Germinal center (tissue), 1 donor: ENCODE data around the gene GBX1.

Source experiments
- DNase-seq: peaks from one replicate; pipeline ENCODE4 v3.0.0; 2012; ENCODE audit warnings: mixed read lengths, low spot score

GBX1 gene

GRCh38 chr7:151173386-151174245 is 6.1 kb upstream of the GBX1 start:
- DNase-seq = no peak

- peak; percentile 87 for DNase-seq
Measured at GRCh38 chr7:151172273-151173141, 5.0 kb upstream of the GBX1 start.

- DNase-seq = no peak
Measured at GRCh38 chr7:151168787-151169162, 1.3 kb upstream of the GBX1 start.

DNA sequence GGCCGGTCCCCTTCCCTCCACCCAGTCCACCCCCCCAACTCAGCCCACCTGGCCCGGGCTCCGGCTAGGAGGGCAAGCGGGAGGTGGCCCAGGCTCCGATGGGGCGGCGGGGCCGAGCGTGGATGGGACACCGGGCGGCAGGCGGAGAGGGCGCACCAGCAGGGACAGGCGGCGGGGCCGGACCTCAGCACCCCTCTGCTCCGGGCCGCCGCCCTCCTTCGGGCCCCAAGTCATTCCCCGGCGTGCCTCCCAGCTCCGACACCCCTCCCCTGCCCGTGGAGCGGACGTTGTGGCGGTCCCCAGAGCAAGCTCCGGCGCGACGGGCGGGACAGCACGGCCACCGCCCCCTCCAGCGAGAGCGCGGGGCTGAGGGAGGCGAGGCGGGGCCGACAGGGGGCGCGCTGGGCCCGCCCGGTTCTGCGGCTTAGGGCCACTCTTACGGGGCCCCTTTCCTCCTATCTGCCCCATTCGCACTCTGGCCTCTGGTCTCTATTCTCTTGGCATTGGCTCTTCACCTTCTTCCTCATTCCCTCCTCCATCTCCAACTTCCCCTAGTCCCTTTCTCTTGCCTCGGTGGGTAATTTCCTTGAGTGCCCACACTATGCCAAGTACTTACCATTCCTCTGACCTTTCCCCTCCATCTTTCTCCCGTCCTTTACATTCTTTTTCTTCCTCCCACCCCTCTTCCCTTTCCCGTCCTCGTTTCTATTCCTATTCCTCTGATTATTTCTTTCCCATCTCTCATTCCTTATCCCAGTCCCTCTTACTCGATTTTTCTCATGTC is 701 bp upstream of the GBX1 start:
- DNase-seq = peak; percentile 76

- no peak for DNase-seq
Measured at GRCh38 chr7:151166629-151167196, 781 bp downstream of the GBX1 start.

GRCh38 chr7:151161757-151162156 is 5.7 kb downstream of the GBX1 start:
- DNase-seq = no peak

GRCh38 chr7:151157645-151158329 is 9.7 kb downstream of the GBX1 start:
- DNase-seq = no peak

DNA sequence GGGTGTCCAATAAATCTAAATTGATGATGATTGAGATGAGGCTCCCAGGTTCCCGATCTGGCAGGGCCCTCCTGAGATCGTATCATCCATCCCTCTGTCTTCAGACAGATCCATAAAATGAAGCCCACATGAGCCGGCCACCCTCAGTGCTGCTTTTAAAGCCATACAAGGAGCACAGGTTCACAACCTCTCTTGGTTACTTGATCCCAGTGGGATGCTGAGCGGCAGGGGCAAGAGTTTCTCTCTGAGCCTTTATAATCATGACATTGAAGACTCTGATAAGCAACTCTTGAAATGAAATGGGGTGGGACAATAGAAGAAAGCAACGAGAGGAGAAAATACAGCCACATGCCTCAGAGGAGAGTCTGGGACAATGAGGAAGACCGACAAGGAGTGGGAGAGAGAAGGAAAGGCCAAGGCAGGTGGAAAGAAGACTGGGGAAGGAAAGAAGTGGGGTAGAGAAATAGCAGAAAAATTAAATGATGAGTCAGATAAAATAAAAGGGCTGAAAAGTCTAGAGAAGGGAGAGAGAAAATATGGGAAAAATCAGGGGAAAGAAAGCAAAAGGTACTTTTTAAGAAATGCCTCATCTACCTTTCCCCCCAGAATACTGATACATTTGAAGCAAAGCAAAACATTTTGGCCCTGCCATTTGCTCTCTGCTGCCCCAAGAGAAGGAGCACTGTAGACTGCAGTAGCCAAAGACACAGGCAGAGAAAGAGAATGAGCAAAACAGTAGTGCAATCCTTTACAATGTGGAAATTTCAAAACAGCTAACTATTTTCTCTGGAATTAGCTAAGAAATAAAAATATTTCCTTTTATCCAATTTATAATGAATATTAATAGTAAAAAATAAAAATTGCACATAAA is 14.6 kb downstream of the GBX1 start:
- DNase-seq = no peak

GRCh38 chr7:151150388-151150787 is 17.1 kb downstream of the GBX1 start:
- DNase-seq = no peak

- no peak for DNase-seq
Measured at GRCh38 chr7:151148319-151149259, 18.9 kb downstream of the GBX1 start.

DNA sequence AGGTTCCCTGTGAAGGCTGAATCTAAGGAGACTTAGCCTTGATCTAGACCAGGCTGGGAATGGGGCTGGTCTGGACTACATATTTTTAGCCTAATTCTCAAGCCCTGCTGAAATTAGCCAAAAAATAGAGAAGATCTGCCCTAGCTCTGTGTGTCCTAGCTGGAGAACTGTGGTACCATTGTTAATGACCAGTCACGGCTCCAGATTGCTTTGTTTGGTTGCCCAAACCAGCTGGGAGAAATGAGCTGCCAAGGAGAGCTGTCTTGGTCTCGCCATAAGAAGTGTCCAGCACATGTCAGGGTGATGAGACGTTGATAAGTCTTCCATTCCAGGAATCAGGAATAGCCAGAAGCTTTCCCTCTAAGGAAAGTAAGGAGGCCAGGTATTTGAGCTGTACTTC is 20.7 kb downstream of the GBX1 start:
- DNase-seq = no peak

DNA sequence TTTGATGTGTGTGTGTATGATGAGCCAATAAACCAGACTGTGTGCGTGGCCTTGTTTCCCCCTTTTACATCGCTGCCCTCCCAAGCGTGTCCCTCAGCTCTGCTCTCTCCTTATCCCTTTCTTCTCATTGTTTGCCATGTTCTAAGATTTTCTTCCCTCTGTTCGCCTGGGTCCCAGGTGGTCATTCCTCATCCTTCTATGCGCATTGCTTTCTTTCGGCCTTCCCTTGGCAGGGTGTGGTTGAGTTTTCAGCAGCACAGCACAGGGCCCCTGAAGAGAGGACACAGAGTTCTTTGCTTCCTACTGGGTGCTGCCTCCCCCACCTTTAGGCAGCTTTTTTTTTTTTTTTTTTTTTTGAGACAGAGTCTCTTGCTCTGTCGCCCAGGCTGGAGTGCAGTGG is 23.1 kb downstream of the GBX1 start:
- no peak for DNase-seq

DNA sequence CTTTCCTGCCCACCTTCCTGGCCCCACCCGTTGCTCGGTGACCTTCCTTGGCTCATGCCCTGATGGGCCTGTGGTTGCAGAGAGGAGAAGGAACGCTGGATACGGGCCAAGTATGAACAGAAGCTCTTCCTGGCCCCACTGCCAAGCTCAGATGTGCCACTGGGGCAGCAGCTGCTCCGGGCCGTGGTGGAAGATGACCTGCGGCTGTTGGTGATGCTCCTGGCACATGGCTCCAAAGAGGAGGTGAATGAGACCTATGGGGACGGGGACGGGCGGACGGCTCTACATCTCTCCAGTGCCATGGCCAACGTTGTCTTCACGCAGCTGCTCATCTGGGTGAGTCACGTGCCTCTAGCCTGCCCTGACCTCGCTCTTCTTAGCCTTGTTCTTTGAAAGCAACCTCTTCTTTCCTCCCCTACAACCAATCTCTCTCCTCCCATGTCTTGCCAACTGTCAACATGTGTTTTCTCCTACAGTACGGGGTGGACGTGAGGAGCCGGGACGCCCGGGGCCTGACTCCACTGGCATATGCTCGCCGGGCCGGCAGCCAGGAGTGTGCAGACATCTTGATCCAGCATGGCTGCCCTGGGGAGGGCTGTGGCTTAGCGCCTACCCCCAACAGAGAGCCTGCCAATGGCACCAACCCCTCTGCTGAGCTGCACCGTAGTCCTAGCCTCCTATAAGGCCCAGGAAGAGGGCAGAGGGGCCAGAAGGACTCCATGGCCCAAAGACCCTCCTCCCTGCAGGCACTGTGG is 24.1 kb downstream of the GBX1 start:
- no peak for DNase-seq

DNA sequence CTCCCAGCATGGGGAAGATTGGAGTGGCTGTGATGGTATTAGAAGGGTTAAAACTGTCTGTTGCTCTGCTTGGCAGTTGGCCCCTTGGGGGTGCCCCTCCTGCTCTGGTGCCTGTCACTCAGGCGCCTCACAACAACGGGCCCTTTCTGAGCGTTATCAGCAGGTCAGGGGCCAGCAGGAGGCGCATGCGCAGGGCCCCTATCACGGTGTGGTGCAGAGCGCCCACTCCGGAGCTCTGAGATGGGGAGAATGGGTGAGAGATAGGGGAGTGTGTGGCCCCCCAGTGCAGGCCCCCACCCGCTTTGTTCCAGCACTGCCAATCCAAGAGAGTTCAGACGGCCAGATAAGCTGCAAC is 24.8 kb downstream of the GBX1 start:
- DNase-seq = no peak

GRCh38 chr7:151141855-151142685 is 25.4 kb downstream of the GBX1 start:
- no peak for DNase-seq

DNA sequence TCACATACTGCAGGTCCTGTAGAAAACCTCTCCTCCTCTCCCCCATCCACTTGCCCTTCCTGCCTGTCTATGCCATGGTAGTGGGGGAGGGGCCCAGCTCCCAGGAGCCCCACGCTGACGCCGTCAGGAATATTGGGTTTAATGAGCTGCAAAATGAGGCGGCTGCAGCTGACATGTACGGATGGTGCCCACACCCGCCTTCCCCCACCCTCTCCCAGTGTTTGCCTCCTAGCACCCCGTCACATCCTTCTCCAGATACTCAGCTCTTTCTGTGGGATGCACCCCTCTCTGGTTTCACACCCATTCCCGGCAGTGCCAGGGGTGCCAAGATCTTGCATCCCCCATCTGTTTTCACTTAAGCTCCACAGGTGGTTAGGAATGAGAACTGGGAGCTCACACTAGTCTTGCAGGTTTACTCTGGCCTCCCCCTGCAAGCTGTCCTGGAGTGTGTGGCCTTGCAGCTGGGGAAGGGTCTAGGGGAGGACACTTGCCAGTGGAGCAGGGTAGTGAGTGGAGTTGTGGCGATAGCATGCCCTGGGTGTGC is 26.1 kb downstream of the GBX1 start:
- no peak for DNase-seq

DNA sequence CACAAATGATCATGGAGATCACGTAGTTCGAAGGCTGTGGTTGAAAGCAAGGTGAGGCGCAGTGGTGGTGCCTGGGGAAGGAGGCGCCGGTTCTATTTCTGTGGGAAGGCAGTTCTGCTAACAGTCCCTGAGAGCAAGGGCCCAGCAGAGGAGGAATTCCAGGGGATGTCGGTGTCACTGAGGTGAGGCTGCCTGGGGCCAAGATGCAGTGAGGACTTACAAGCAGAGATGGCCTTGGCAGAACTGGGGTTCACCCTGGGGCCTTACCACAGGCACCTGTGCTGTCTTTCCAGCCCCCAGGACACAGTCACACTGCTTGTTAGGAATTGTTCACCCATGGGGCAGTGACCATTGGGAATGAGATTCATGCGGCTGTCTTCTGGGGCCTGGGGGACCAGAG is 26.7 kb downstream of the GBX1 start:
- DNase-seq = no peak
